Panc1 (cell line): ENCODE results near the gene LGALS3. TPM values are rescaled to one million over a fixed set of nuclear protein-coding genes. Genes with fewer than 3 reads are reported as not detected.

Source experiments
- ATAC-seq: fragments of 200-7000 bp; cut with Tn5 transposase; 2 replicates; pipeline ENCODE4 v1.9.1; 2020; ENCODE audit warnings: mild to moderate bottlenecking, moderate library complexity
- BruUV-seq: library from RNA; stranded (reverse); fragments of 400-500 nt; replicated peaks from 2 replicates; lab custom pipeline; 2021; lab: Mats Ljungman, UMichigan
- CTCF ChIA-PET: fragments of 300-600 bp; sonication (Branson Sonifier 250); formaldehyde crosslinking; loops from one replicate; lab custom pipeline; 2022; ENCODE audit warnings: antibody characterized with exemption; lab: Charles Lee
- POLR2A ChIA-PET: fragments of 300-600 bp; sonication (Branson Sonifier 250); formaldehyde crosslinking; loops from one replicate; lab custom pipeline; 2022; ENCODE audit warnings: antibody characterized with exemption; lab: Charles Lee
- DNase-seq: peaks from one replicate; pipeline ENCODE4 v3.0.0-alpha.2; 2010; ENCODE audit warnings: low read depth, low spot score
- H3K27ac ChIP-seq: 2 replicates; pipeline ENCODE4 v1.5.1; 2011; ENCODE audit warnings: mild to moderate bottlenecking, low read length, inconsistent platforms
- H3K27me3 ChIP-seq: fragments of 200-500 bp; sonication (Bioruptor generic); 2 replicates; pipeline ENCODE4 v1.6.0; 2014; ENCODE audit warnings: low read length, inconsistent platforms; ENCODE audit not compliant: control insufficient read depth, insufficient read depth
- H3K36me3 ChIP-seq: fragments of 200-500 bp; sonication (Bioruptor generic); 2 replicates; pipeline ENCODE4 v1.5.1; 2014; ENCODE audit warnings: inconsistent platforms, mild to moderate bottlenecking, low read length, moderate library complexity; ENCODE audit not compliant: control insufficient read depth, insufficient read depth
- H3K4me1 ChIP-seq: 2 replicates; pipeline ENCODE4 v1.5.1; 2011; ENCODE audit warnings: inconsistent platforms, mild to moderate bottlenecking, low read length, moderate library complexity; ENCODE audit not compliant: control insufficient read depth, insufficient read depth
- H3K4me3 ChIP-seq, 2 experiments: 2 replicates each; pipeline ENCODE4 v1.5.1; 2011 to 2012; ENCODE audit warnings: low read depth in 2 of 2, low read length in 2 of 2, mild to moderate bottlenecking in 2 of 2, inconsistent platforms in 1 of 2, moderate library complexity in 1 of 2
- H3K9me3 ChIP-seq: fragments of 200-500 bp; sonication (Bioruptor generic); 2 replicates; pipeline ENCODE4 v1.5.1; 2014; ENCODE audit warnings: low read depth, mild to moderate bottlenecking, inconsistent platforms, low read length, moderate library complexity; ENCODE audit not compliant: control insufficient read depth, insufficient read depth
- POLR2AphosphoS5 ChIP-seq: IDR thresholded peaks from 2 replicates; pipeline ENCODE4 v1.6.1; 2012; ENCODE audit warnings: mild to moderate bottlenecking, low read depth, low read length, moderate library complexity
- SIN3A ChIP-seq: IDR thresholded peaks from 2 replicates; pipeline ENCODE4 v1.6.1; 2012; ENCODE audit warnings: low read depth, mild to moderate bottlenecking, low read length, moderate library complexity, borderline replicate concordance; ENCODE audit not compliant: insufficient read depth
- TCF7L2 ChIP-seq: IDR thresholded peaks from 2 replicates; pipeline ENCODE4 v1.6.1; 2011; ENCODE audit warnings: mild to moderate bottlenecking, low read depth, low read length, inconsistent platforms
- in situ Hi-C: cut with HindIII; loops from 2 replicates; pipeline ENCODE4 v1.10.0; 2016; ENCODE audit warnings: low sequenced_read_pairs, low pct_unique_long_range_greater_than_20kb
- intact Hi-C: fragments of 100-400 bp; cut with micrococcal nuclease; formaldehyde crosslinking; loops from one replicate; pipeline ENCODE4 v1.10.0; 2022; ENCODE audit not compliant: unreplicated experiment
- total RNA-seq: library from RNA; stranded (reverse); gene quantifications from one replicate; pipeline ENCODE4 v1.2.1, GENCODE V29; 2021; ENCODE audit not compliant: unreplicated experiment
- TF ChIP-seq, protein P1 (sequence below): fragments of 450-650 bp; IDR thresholded peaks from 2 replicates; pipeline ENCODE4 v1.5.1; 2017; ENCODE audit warnings: mild to moderate bottlenecking
- TF ChIP-seq, protein P2 (sequence below), 2 experiments: IDR thresholded peaks; 2 replicates each; pipeline ENCODE4 v1.6.1; 2011 to 2012; ENCODE audit warnings: low read depth in 2 of 2, control low read depth in 1 of 2, low read length in 1 of 2, mild to moderate bottlenecking in 1 of 2, moderate library complexity in 1 of 2; ENCODE audit not compliant: insufficient read depth in 1 of 2

The LGALS3 gene
- total RNA-seq, 1 experiment from 2014 or later = 146 TPM

DNA sequence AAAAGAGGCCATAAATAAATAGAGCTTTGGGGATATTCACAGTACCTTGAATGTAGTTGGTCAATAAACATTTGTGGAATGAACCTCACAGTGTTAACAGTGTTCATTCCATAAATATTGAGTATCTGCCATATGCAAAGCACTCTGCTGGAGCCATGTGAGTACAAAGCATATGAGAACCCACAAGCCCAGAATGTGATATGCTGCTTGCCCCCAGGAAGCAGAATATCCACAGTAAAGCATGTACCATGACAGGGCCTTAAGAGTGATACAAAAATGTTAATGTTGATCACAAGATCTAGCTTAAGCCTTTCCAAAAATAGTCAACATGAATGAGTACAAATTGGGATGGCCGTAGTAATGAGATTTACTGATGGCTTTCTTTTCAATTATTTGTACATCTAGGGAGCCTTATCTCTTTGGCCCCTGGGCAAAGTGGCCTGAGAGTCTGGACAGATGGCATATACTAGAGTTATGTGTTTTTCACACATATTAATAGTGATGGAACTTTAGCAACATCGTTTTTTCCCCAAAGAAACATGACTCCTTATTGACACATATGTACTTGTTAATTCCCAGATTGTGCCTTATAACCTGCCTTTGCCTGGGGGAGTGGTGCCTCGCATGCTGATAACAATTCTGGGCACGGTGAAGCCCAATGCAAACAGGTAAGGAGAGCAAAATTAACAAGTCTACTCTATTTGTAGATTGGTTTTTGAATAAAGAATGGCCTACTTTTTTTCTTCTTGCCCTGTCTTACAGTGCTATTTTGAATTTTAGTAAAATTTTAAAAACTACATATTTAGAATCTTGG lies 10.9 kb downstream of the LGALS3 start:
- Histone ChIP-seq H3K36me3 (peaks cover 29% of the 10 kb centered on the region), H3K9me3 (no peaks in the 10 kb centered on the region), H3K4me1 (peaks cover 3% of the 10 kb centered on the region; the same call in 1 of the 2 replicates), H3K27ac (no peak overlapping the region), H3K4me3 (no peak overlapping the region), H3K27me3 (no peaks in the 10 kb centered on the region)
- no peak for ATAC-seq
- BruUV-seq = no TSS peak
- TF ChIP-seq SIN3A (no peak), POLR2AphosphoS5 (no peak), TCF7L2 (no peak)
- TF ChIP-seq, protein P1, sequence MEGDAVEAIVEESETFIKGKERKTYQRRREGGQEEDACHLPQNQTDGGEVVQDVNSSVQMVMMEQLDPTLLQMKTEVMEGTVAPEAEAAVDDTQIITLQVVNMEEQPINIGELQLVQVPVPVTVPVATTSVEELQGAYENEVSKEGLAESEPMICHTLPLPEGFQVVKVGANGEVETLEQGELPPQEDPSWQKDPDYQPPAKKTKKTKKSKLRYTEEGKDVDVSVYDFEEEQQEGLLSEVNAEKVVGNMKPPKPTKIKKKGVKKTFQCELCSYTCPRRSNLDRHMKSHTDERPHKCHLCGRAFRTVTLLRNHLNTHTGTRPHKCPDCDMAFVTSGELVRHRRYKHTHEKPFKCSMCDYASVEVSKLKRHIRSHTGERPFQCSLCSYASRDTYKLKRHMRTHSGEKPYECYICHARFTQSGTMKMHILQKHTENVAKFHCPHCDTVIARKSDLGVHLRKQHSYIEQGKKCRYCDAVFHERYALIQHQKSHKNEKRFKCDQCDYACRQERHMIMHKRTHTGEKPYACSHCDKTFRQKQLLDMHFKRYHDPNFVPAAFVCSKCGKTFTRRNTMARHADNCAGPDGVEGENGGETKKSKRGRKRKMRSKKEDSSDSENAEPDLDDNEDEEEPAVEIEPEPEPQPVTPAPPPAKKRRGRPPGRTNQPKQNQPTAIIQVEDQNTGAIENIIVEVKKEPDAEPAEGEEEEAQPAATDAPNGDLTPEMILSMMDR = no peak
- TF ChIP-seq, protein P2, sequence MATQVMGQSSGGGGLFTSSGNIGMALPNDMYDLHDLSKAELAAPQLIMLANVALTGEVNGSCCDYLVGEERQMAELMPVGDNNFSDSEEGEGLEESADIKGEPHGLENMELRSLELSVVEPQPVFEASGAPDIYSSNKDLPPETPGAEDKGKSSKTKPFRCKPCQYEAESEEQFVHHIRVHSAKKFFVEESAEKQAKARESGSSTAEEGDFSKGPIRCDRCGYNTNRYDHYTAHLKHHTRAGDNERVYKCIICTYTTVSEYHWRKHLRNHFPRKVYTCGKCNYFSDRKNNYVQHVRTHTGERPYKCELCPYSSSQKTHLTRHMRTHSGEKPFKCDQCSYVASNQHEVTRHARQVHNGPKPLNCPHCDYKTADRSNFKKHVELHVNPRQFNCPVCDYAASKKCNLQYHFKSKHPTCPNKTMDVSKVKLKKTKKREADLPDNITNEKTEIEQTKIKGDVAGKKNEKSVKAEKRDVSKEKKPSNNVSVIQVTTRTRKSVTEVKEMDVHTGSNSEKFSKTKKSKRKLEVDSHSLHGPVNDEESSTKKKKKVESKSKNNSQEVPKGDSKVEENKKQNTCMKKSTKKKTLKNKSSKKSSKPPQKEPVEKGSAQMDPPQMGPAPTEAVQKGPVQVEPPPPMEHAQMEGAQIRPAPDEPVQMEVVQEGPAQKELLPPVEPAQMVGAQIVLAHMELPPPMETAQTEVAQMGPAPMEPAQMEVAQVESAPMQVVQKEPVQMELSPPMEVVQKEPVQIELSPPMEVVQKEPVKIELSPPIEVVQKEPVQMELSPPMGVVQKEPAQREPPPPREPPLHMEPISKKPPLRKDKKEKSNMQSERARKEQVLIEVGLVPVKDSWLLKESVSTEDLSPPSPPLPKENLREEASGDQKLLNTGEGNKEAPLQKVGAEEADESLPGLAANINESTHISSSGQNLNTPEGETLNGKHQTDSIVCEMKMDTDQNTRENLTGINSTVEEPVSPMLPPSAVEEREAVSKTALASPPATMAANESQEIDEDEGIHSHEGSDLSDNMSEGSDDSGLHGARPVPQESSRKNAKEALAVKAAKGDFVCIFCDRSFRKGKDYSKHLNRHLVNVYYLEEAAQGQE (IDR thresholded peaks at IDR 0.05; ENCODE audit: insufficient read depth in 1 of 2, low read depth in 2 of 2, low read length in 1 of 2) = no peak
- in situ Hi-C loops (no loop called here), intact Hi-C loops (no loop called here)
- no peak for DNase-seq
- ChIA-PET CTCF (interaction anchor here (0.6 kb wide), 2 partner anchors 50 to 291 kb away, joined by 5 read pairs; no protein-coding TSS in a partner anchor), POLR2A (no interaction called here)

DNA sequence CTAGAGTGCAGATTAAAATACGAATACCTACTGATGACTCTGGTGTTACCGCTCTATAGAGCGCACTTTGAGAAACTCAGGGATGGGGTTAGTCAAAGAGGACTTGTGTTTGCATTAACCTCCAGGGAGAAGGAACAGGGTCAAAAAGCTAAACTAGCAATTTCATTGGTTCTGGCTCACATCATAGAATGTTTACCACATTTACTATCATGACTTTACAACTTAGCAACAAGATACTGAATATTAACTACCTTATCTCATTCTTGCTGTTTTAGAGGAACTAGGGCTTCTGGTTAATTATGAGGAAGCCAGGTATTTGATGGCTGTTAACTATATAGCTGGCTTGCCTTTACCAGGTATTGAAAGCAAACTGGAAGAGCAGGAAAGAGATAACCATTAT lies 12.8 kb downstream of the LGALS3 start:
- in situ Hi-C loops = no loop called here
- Histone ChIP-seq H3K4me3 (no peak overlapping the region), H3K9me3 (no peaks in the 10 kb centered on the region), H3K36me3 (peaks cover 37% of the 10 kb centered on the region), H3K4me1 (peaks cover 3% of the 10 kb centered on the region; the same call in 1 of the 2 replicates), H3K27ac (no peak overlapping the region), H3K27me3 (no peaks in the 10 kb centered on the region)
- ATAC-seq (no peak), DNase-seq (no peak)
- ChIA-PET POLR2A (no interaction called here), CTCF (no interaction called here)
- TF ChIP-seq, protein P2 (IDR thresholded peaks at IDR 0.05; ENCODE audit: insufficient read depth in 1 of 2, low read depth in 2 of 2, low read length in 1 of 2) = no peak
- no peak for TF ChIP-seq SIN3A
- intact Hi-C loops = no loop called here
- BruUV-seq = no TSS peak
